AG09319 (cell line): ENCODE results near the gene CNTNAP5.

Experiments
- DNase-seq: peaks from one replicate; pipeline ENCODE4 v3.0.0-alpha.2; 2010; ENCODE audit warnings: low read depth; ENCODE audit errors: extremely low read depth
- TF ChIP-seq, protein P1 (sequence below): IDR thresholded peaks from 2 replicates; pipeline ENCODE4 v1.5.1; 2011; ENCODE audit warnings: low read depth, mild to moderate bottlenecking, inconsistent platforms, low read length, moderate library complexity

The CNTNAP5 gene

DNA sequence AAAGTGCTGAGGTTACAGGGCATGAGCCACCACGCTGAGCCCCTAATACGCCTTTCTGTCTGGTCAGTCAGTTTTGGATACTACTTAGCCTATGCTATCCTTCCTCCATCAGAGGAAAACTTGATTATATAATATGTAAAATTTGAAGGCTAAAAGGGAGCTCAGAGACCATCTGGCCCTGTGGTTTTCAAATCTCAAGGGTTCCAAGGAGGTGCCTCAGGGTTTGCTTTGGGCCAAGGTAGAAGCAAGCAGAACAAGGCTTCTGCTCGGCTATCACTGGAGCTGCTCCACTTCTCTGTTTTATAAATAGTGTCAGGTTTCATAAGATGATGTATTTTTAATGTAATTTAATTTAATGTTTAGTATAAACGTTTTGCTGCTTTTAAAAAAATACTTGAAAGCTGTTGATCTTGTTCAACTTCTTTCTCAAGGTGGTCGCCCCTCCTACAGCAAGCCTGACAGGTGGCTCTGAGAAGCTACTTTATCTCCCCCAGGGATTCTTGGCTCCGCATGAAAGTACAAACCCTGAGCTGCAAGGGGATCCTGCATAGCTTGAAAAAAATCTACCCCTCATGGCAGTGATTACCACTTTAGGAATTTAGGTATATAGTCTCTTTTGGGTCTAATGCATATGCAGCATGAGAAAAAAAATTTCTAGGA is 290.3 kb downstream of the CNTNAP5 start:
- DNase-seq = no peak

DNA sequence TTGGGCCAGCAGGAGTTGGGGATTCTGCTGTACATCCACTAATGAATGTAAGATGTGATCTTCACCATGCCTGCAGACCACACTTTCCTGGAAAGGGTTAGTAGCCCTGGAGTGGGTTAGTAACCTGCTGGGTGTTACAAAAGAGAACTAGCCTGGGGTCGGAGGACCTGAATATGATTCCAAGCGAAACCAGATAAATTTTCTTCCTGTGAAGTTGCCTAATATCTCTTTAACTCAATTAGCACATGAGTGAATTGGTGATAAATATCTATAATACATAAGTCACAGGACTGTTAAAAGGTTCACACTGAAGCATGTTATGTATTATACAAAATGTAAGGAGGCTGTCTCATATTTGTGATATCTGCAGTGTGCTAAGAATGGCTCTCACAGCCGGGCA is 291.0 kb downstream of the CNTNAP5 start:
- DNase-seq = no peak
- TF ChIP-seq, protein P1, sequence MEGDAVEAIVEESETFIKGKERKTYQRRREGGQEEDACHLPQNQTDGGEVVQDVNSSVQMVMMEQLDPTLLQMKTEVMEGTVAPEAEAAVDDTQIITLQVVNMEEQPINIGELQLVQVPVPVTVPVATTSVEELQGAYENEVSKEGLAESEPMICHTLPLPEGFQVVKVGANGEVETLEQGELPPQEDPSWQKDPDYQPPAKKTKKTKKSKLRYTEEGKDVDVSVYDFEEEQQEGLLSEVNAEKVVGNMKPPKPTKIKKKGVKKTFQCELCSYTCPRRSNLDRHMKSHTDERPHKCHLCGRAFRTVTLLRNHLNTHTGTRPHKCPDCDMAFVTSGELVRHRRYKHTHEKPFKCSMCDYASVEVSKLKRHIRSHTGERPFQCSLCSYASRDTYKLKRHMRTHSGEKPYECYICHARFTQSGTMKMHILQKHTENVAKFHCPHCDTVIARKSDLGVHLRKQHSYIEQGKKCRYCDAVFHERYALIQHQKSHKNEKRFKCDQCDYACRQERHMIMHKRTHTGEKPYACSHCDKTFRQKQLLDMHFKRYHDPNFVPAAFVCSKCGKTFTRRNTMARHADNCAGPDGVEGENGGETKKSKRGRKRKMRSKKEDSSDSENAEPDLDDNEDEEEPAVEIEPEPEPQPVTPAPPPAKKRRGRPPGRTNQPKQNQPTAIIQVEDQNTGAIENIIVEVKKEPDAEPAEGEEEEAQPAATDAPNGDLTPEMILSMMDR = no peak

More for the DNA sequence above, 290.3 kb downstream of the CNTNAP5 start:
- TF ChIP-seq, protein P1 = no peak

- no peak for DNase-seq
- TF ChIP-seq, protein P1 = no peak
These were observed 292.0 kb downstream of the CNTNAP5 start for GRCh38 chr2:124316881-124317605.

DNA sequence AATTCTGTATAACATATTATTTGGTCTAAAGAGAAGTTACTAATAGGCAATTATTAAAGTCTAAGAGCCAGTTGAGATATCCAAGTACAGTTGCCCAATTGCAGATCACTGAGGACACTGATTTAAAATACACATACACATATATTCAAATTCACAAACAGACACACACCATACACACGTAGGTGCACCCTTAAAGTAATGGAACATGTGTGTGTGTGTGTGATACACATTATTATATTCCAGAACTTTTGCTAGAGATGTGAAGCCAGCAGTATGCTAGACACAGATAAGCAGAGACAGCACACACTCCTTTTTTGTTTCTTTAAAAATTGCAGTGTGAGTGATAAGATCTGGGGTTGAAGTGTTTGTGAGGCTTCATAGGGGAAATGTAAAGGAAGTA is 292.5 kb downstream of the CNTNAP5 start:
- DNase-seq = no peak
- TF ChIP-seq, protein P1 = no peak

GRCh38 chr2:124318913-124319312 is 293.8 kb downstream of the CNTNAP5 start:
- TF ChIP-seq, protein P1 = no peak
- DNase-seq = no peak

DNA sequence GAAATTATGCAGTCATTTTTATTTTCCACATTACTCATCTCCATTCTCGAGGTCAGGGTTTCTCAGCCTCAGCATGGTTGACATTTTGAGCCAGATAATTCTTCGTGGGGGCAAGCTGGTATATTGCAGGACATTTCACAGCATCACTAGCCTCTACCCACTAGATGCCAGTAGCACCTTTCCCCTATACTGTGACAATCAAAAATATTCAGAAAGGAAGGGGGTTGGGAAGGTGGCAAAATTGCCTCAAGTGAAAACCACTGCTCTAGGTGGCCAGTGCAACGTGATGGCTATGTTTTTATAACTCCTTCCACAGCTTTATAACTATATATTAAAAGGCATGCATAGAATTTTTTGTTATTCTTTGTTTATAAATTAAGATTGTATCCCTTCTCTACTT is 294.5 kb downstream of the CNTNAP5 start:
- DNase-seq = no peak
- TF ChIP-seq, protein P1 = no peak

DNA sequence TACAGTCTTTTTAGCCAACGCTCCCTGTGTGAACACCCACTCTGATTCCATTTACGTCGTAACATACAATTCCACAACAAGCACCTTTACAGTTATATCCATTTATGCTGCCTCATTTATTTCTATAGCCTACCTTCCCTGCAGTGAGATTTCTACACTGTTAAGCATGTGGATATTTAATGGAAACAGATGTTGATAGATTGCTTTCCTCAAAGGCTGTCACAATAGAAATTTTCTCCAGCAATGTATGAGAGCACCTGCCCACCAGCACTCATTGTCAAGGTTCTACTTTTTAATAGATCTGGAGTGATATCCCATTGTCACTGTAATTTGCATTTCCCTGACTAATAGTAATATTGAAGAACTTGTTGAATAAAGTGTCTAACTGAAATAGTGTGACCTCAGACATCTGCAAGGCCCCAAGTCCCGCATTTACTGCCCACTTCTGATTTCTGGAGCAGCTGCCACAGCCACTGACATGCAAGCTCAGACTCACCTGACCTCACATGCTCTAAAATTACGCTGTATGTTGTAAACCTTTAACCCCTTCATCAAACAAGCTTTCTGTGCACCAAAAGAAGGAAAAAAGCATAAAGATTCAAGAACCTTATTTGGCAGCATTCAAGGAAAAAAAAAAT is 295.1 kb downstream of the CNTNAP5 start:
- TF ChIP-seq, protein P1 = no peak
- no peak for DNase-seq
